WI38 (cell line): ENCODE data around the gene LMX1B.
A peak's percentile ranks its signal among the peaks of the same experiment; 100 is the strongest.

Experiments
- H3K4me3 ChIP-seq: 2 replicates; pipeline ENCODE4 v1.5.1; 2011; ENCODE audit warnings: low read depth, mild to moderate bottlenecking, control low read depth, low read length
- CTCF ChIP-seq: IDR thresholded peaks from 2 replicates; pipeline ENCODE4 v1.5.1; 2012; ENCODE audit warnings: low read depth, mild to moderate bottlenecking, control low read depth, low read length

LMX1B gene

DNA sequence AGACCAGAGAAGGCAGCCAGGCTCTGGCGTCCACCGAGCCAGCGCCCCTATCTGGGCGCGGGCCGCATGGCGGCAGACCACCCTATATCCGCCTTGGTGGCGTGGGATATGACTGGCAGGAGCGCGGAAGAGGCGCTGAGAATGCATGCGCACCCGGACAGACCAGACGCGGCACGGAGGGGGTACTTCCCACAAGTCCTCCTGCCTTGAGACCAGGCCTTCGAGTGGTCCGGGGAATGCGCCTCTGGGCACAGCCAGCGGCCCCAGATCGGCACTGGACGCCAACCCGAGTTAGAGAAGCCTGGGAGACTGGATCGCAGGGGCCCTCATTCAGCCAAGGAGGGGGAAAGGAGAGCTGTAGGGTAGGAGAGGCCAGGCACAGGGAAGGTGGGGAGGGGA is 2.5 kb upstream of the LMX1B start:
- H3K4me3 ChIP-seq = no peak overlapping the region
- no peak for TF ChIP-seq CTCF

- no peak overlapping the region for H3K4me3 ChIP-seq
- peak; percentile 75 for TF ChIP-seq CTCF
These were observed 2.0 kb upstream of the LMX1B start for GRCh38 chr9:126611592-126612325.

DNA sequence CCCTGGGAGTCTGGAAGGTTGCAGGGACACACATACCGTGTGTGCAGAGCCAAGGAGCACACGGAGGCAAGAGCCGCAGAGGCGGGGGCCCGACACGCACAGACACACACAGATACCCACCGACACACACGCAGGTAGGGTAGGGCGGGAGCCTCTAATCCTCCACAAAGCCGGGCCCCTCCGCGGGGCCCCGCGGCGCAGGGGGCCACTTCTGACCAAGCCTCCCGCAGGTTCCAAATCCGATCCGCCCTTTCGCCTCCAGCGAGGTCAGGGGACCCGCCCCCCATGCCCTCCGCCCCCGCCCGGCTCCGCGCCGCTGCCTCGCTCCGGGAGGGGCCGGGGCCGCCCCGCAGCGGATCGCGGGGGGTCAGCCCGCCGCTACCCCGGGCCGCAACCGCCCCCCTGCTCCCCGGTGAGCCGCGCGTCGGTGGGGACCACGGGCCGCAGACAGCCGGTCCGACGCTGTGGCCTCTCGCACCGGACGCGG is 1.4 kb upstream of the LMX1B start:
- no peak overlapping the region for H3K4me3 ChIP-seq
- no peak for TF ChIP-seq CTCF

DNA sequence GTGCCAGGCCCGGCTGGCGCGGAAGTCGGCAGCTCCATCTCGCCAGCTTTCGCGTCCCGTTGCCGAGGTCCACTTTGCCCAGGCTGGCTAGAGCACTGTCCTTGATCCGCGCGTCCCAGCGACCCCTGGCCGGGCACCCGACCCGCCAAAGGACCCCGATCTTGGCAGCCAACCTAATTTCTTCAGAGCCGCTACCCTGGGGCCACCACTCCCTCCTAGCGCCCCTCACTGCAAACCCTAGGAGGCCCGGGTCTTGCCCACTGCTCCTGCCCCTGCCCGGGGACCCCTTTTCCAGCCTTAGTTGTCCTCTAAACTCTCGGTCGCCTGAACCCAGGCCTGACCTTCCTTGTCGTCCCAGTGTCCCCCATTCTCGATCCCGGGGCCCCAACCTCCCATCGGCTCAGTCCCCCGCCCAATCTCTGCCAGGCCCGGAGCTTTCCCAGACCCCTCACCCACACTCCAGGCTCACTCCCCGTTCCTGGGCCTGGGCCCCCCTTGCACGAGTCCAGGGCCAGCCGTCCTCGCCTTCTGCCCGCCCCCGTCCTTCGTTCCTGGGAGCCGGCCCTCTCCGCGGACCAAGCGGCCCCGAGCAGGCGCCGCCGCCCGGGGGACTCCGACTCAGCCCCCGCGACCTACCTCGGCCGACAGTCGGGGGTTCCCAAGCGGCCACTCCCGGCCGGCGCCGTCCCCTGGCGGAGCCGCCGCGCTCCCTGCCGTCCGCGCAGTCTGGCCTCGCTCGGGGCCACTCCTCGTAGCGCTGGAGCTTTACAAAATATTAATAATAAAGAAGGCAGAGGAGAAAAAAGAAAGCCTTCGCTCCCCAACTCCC is 701 bp upstream of the LMX1B start:
- TF ChIP-seq CTCF = no peak
- no peak overlapping the region for H3K4me3 ChIP-seq

- no peak overlapping the region for H3K4me3 ChIP-seq
- TF ChIP-seq CTCF = no peak
These were observed 343 bp downstream of the LMX1B start for GRCh38 chr9:126614088-126614454.

DNA sequence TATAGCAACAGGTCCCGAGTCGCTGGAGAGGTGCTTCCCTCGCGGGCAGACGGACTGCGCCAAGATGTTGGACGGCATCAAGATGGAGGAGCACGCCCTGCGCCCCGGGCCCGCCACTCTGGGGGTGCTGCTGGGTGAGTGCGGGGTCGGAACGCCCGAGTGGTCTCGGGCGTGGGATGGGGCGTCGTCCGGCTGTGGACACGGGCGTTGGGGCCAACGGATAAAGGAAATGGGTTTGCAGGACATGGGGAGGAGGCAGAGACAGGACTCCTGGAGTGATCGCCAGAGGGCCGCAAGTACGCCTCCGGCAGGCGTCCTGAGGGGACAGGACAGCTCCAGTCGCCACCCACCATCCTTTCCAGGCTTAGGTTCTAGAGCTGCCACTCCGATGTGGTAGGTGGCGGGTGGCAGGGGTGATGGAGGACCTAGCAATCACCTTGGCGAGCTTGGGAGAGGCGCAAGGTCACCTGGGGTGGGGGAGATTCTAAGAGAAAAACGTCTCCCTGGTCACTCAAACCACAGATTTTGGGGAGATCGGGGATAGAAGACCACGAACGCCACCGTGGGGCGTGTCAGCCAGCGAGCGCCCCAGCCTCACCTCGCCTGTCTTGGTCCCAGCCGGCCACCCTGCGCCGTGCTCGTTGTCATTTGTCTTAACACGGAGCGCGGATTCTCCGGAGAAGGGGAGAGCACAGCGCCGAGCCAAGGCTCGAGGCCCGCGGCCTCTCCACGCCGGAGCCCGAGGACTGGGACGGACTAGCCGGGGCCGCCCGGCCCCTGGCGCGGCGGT is 922 bp downstream of the LMX1B start:
- TF ChIP-seq CTCF = no peak
- H3K4me3 ChIP-seq = no peak overlapping the region
